Lower leg skin (tissue), 4 donors: ENCODE measurements around the gene ASPDH. TPM values are rescaled to one million over a fixed set of nuclear protein-coding genes. Genes with fewer than 3 reads are reported as not detected.
"Not testable (repeated sequence)": the region's sequence is repeated elsewhere in the genome, so short reads cannot be mapped to it uniquely, and the experiment has no call there.

Source experiments
- DNase-seq, 2 donors: peaks; one replicate each; pipeline ENCODE4 v3.0.0-alpha.2; 2019; ENCODE audit warnings: low spot score in 2 of 2
- H3K4me3 ChIP-seq: fragments of 200-600 bp; sonication (generic); 2 replicates; pipeline ENCODE4 v1.5.1; 2017; ENCODE audit warnings: mild to moderate bottlenecking, low read depth; ENCODE audit not compliant: poor library complexity, severe bottlenecking
- CTCF ChIP-seq, 3 donors: fragments of 450-650 bp; IDR thresholded peaks; one replicate each; pipeline ENCODE4 v1.5.1; 2016; ENCODE audit warnings: antibody characterized with exemption in 3 of 3, mild to moderate bottlenecking in 3 of 3, moderate library complexity in 2 of 3
- POLR2A ChIP-seq, 2 donors: fragments of 450-650 bp; IDR thresholded peaks; one replicate each; pipeline ENCODE4 v1.6.1; 2016 to 2017; ENCODE audit warnings: antibody characterized with exemption in 2 of 2, mild to moderate bottlenecking in 1 of 2, moderate library complexity in 1 of 2
- WGBS, 2 donors: methylation state at CpG; one replicate each; pipeline ENCODE4 v1.1.5; 2018; 5-methylcytosine and 5-hydroxymethylcytosine counted together
- intact Hi-C: fragments of 100-400 bp; cut with DNase I; formaldehyde crosslinking; loops from one replicate; pipeline ENCODE4 v1.15.0; 2023; ENCODE audit warnings: low total_unique reads
- total RNA-seq, 4 donors: library from RNA; depleted of rRNA; stranded (reverse); fragments of >200 nt; gene quantifications; one replicate each; pipeline ENCODE4 v1.1.0, GENCODE V29; 2016

The ASPDH gene
- total RNA-seq, 4 donors from 2014 or later: not detected

DNA sequence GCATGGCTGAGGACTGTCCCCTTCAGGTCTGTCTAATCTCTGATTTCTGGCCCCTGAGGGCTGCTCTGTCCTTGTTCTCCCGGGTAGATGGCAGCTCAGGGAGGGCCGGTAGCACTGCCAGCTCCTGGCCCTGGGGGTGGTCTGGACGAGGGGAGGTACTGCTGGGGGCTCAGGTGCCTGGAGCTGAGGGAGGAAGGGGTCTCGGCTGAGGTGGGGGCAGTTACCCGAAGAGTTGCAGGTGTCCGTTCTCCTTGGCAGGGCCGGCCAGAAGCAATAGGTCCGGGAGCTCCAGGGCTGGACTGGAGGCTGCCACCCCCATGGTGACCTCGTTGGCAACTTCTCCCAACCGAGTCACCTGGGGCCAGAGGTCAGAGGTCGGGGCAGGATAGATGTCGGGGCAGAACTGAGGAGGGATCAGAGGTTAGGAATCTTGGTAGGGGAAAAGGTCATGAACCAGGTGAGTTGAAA, 38.6 kb downstream of the ASPDH start:
- TF ChIP-seq CTCF (IDR thresholded peaks at IDR 0.05): no peak
- TF ChIP-seq POLR2A (IDR thresholded peaks at IDR 0.05): no peak
- intact Hi-C loops: no loop called here
- DNase-seq: no peak
- no peak overlapping the region for H3K4me3 ChIP-seq
- 74% methylated on average over 12 of the region's 12 CpGs for WGBS, 2 donors

DNA sequence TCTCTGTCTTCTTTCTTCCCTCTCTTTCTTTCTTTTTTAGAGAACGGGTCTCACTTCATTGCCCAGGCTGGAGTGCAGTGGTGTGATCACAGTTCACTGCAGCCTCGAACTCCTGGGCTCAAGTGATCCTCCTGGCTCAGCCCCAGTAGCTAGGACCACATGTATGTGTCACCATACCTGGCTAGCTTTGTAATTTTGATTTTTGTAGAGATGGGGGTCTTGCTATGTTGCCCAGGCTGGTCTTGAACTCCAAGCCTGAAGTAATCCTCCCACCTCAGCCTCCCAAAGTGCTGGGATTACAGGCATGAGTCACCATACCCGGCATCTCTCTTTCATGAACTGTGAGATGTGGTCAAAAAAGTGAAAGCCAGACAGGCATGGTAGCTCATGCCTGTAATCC, 40.4 kb downstream of the ASPDH start:
- intact Hi-C loops, DNase-seq, H3K4me3 ChIP-seq: not testable (repeated sequence)
- WGBS, 2 donors: 49 to 59% methylated on average over 3 of the region's 3 CpGs

DNA sequence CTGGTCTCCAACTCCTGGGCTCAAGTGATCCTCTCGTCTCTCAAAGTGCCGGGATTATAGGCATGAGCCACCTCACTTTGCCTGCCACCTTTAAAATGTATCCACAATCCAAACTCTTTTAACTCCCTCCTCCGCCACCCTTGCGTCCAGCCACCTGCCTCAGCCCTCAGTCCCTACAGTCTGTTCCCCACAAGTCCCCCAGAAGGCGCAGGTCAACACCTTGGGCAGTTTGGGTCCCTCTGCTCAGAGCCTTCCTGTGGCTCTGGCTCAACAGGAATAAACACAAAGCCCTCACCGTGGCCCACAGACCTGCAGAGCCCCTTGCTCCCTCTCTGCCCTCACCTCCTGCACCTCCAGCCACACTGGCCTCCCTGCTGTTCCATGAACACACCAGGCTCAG, 44.9 kb downstream of the ASPDH start:
- H3K4me3 ChIP-seq: no peak overlapping the region
- 81 to 84% methylated on average over 6 of the region's 6 CpGs for WGBS, 2 donors
- intact Hi-C loops: no loop called here
- DNase-seq: no peak
- TF ChIP-seq POLR2A (IDR thresholded peaks at IDR 0.05) (no peak), CTCF (IDR thresholded peaks at IDR 0.05) (no peak)

GRCh38 chr19:50467566-50467965, 46.1 kb downstream of the ASPDH start:
- H3K4me3 ChIP-seq: no peak overlapping the region
- TF ChIP-seq POLR2A (IDR thresholded peaks at IDR 0.05) (no peak), CTCF (IDR thresholded peaks at IDR 0.05) (no peak)
- DNase-seq: no peak
- 84 to 87% methylated on average over 18 of the region's 18 CpGs for whole genome bisulfite sequencing, 2 donors
- intact Hi-C loops: no loop called here

DNA sequence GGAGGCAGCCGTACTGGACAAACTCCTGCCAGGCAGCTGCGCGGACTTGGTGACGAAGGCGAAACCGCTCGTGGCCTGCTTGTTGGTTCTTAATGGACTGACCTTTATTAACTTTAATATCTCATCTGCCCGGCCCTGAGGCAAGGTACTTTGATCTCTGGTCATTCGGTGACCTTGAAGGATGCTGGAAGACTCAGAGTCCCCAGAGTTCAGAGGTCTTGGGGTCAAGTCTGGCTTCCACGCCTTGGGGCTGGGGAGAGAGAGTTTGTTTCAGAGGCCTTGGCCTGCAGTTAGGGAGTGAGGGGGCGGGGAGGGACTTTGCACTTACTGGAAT, 47.0 kb downstream of the ASPDH start:
- WGBS, 2 donors: 59 to 61% methylated on average over 11 of the region's 11 CpGs
- DNase-seq: no peak
- intact Hi-C loops: no loop called here
- no peak for TF ChIP-seq POLR2A (IDR thresholded peaks at IDR 0.05)
- no peak for TF ChIP-seq CTCF (IDR thresholded peaks at IDR 0.05)
- no peak overlapping the region for H3K4me3 ChIP-seq

- TF ChIP-seq CTCF (IDR thresholded peaks at IDR 0.05) (no peak), POLR2A (IDR thresholded peaks at IDR 0.05) (no peak)
- WGBS, 2 donors: 37 to 39% methylated on average over 25 to 29 of the region's 29 CpGs
- intact Hi-C loops: no loop called here
- H3K4me3 ChIP-seq: no peak overlapping the region
- no peak for DNase-seq
These were observed 47.6 kb downstream of the ASPDH start for GRCh38 chr19:50465986-50466705.
